HepG2 (cell line): Measurements from ENCODE around the gene GGA1. TPM values are rescaled to one million over a fixed set of nuclear protein-coding genes. Genes with fewer than 3 reads are reported as not detected.

Source experiments
- ATAC-seq: fragments of 200-7000 bp; cut with Tn5 transposase; 3 replicates; pipeline ENCODE4 v1.9.1; 2020; ENCODE audit warnings: mild to moderate bottlenecking, moderate library complexity
- BruUV-seq: library from RNA; stranded (reverse); fragments of 400-500 nt; replicated peaks from 2 replicates; lab custom pipeline; 2021; lab: Mats Ljungman, UMichigan
- CTCF ChIA-PET: fragments of 300-600 bp; formaldehyde crosslinking; extraction: SDS; loops from one replicate; lab custom pipeline; 2021; ENCODE audit warnings: low total read pairs, inconsistent platforms, low intra/inter-chr PET ratio; lab: Yijun Ruan, JAX
- POLR2A ChIA-PET: fragments of 350-600 bp; sonication (Branson Sonifier 250); formaldehyde crosslinking; loops from one replicate; lab custom pipeline; 2020; ENCODE audit warnings: antibody characterized with exemption, inconsistent platforms; lab: Yijun Ruan, JAX
- DNase-seq: peaks from one replicate; pipeline ENCODE4 v3.0.0-alpha.2; 2015; ENCODE audit warnings: low spot score
- FAIRE-seq: peaks from 3 replicates; lab custom pipeline; 2011; peaks lifted over from hg19 to GRCh38; lab: Jason Lieb, UNC
- H2AFZ ChIP-seq: one replicate; pipeline ENCODE4 v1.6.1; 2011; ENCODE audit warnings: low read length, inconsistent platforms
- H3K27ac ChIP-seq: fragments of 300-600 bp; 3 replicates; pipeline ENCODE4 v1.8.0; 2011; ENCODE audit warnings: mixed run types, mild to moderate bottlenecking, mixed read lengths, low read length, inconsistent platforms; ENCODE audit not compliant: insufficient read depth; ENCODE audit errors: extremely low read length
- H3K27me3 ChIP-seq, 2 experiments: fragments of 200-600 bp in 1 of 2; 2 replicates in 1 of 2; 3 replicates in 1 of 2; pipeline versions ENCODE4 v1.6.0 to v1.8.0; 2011; ENCODE audit warnings: low read length in 2 of 2, mild to moderate bottlenecking in 2 of 2, moderate library complexity in 2 of 2, inconsistent platforms in 1 of 2; ENCODE audit not compliant: insufficient read depth in 2 of 2, control insufficient read depth in 1 of 2
- H3K36me3 ChIP-seq, 2 experiments: fragments of 200-600 bp in 1 of 2; replicated peaks in 1 of 2; 2 replicates in 1 of 2; 3 replicates in 1 of 2; pipeline versions ENCODE4 v1.5.1 to v1.8.0; 2011; ENCODE audit warnings: low read length in 2 of 2, inconsistent platforms in 1 of 2; ENCODE audit not compliant: insufficient read depth in 2 of 2, control insufficient read depth in 1 of 2
- H3K4me1 ChIP-seq: 2 replicates; pipeline ENCODE4 v1.5.1; 2012; ENCODE audit warnings: low read length, inconsistent platforms; ENCODE audit not compliant: insufficient read depth
- H3K4me2 ChIP-seq: 2 replicates; pipeline ENCODE4 v1.6.0; 2011; ENCODE audit warnings: low read depth, low read length, inconsistent platforms
- H3K4me3 ChIP-seq, 3 experiments: fragments of 200-600 bp in 1 of 3; sonication (generic), shearing (Covaris generic) in 1 of 3; replicated peaks in 1 of 3; 2 replicates each; pipeline ENCODE4 v1.5.1; 2011 to 2016; ENCODE audit warnings: low read length in 3 of 3, inconsistent platforms in 2 of 3, low read depth in 2 of 3, mild to moderate bottlenecking in 2 of 3, control low read depth in 1 of 3, mixed read lengths in 1 of 3; ENCODE audit not compliant: insufficient read depth in 1 of 3
- H3K79me2 ChIP-seq: one replicate; pipeline ENCODE4 v1.6.1; 2011; ENCODE audit warnings: low read length, inconsistent platforms; ENCODE audit not compliant: insufficient read depth
- H3K9ac ChIP-seq: 2 replicates; pipeline ENCODE4 v1.6.0; 2011; ENCODE audit warnings: mild to moderate bottlenecking, low read depth, low read length, inconsistent platforms; ENCODE audit not compliant: insufficient read depth
- H3K9me3 ChIP-seq: 2 replicates; pipeline ENCODE4 v1.5.1; 2012; ENCODE audit warnings: mild to moderate bottlenecking, low read length
- H4K20me1 ChIP-seq: 2 replicates; pipeline ENCODE4 v1.6.0; 2011; ENCODE audit warnings: inconsistent platforms, mild to moderate bottlenecking, low read length, moderate library complexity; ENCODE audit not compliant: insufficient read depth
- EHMT2 ChIP-seq: fragments of 200-600 bp; sonication (generic); IDR thresholded peaks from 2 replicates; pipeline ENCODE4 v1.7.0; 2017; ENCODE audit warnings: antibody characterized with exemption, low read depth, low read length, borderline replicate concordance
- GATAD2A ChIP-seq: IDR thresholded peaks from 2 replicates; pipeline ENCODE4 v1.6.1; 2016
- HNF1B ChIP-seq: sonication (generic); formaldehyde crosslinking; IDR thresholded peaks from 2 replicates; pipeline ENCODE4 v1.5.1; 2020; ENCODE audit warnings: mild to moderate bottlenecking, moderate library complexity, missing genetic modification reagents
- PHB2 ChIP-seq: fragments of 450-650 bp; IDR thresholded peaks from 2 replicates; pipeline ENCODE4 v1.6.1; 2018; ENCODE audit not compliant: partially characterized antibody
- PRDM10 ChIP-seq: sonication (generic); formaldehyde crosslinking; IDR thresholded peaks from 2 replicates; pipeline ENCODE4 v1.4.0; 2020; ENCODE audit warnings: low read depth, missing genetic modification reagents
- STAG1 ChIP-seq: sonication (generic); formaldehyde crosslinking; IDR thresholded peaks from 2 replicates; pipeline ENCODE4 v1.4.0; 2020; ENCODE audit warnings: missing genetic modification reagents
- ZBTB4 ChIP-seq: sonication (generic); formaldehyde crosslinking; IDR thresholded peaks from 2 replicates; pipeline ENCODE4 v1.4.0; 2020; ENCODE audit warnings: missing genetic modification reagents, mild to moderate bottlenecking, borderline replicate concordance
- ZNF501 ChIP-seq: sonication (generic); formaldehyde crosslinking; IDR thresholded peaks from 2 replicates; pipeline ENCODE4 v1.5.1; 2020; ENCODE audit warnings: mild to moderate bottlenecking, moderate library complexity, missing genetic modification reagents
- ZNF687 ChIP-seq: sonication (generic); formaldehyde crosslinking; IDR thresholded peaks from 2 replicates; pipeline ENCODE4 v1.5.1; 2020; ENCODE audit warnings: mild to moderate bottlenecking, missing genetic modification reagents, moderate library complexity
- WGBS: methylation state at CpG from one replicate; pipeline ENCODE4 v1.1.6; 2017; ENCODE audit warnings: low lambda C conversion rate; 5-methylcytosine and 5-hydroxymethylcytosine counted together
- in situ Hi-C: cut with HindIII; loops from 2 replicates; pipeline ENCODE4 v1.10.0; 2017; ENCODE audit warnings: low pct_unique_long_range_greater_than_20kb; ENCODE audit not compliant: extremely low pct_ligation_motif_present
- intact Hi-C: fragments of 100-400 bp; cut with micrococcal nuclease; formaldehyde crosslinking; loops from one replicate; pipeline ENCODE4 v1.10.0; 2022; ENCODE audit not compliant: unreplicated experiment
- polyA plus RNA-seq, 8 experiments: library from polyadenylated mRNA; depleted of rRNA in 3 of 8; stranded (reverse) in 7 of 8; unstranded in 1 of 8; fragments of >200 nt; fragmentation: Illumina TruSeq in 4 of 8; extraction: Trizol in 4 of 8; gene quantifications; 2 replicates each; pipeline versions ENCODE4 v1.2.1 to v1.2.3, GENCODE V29; 2011 to 2016; ENCODE audit warnings: low read depth in 4 of 8, missing spikeins in 1 of 8, mixed read lengths in 1 of 8; ENCODE audit not compliant: insufficient read depth in 1 of 8
- total RNA-seq, 5 experiments: library from RNA; depleted of rRNA; stranded (reverse); fragments of >200 nt; fragmentation: Illumina TruSeq; extraction: Trizol; gene quantifications; 2 replicates each; pipeline ENCODE4 v1.2.3, GENCODE V29; 2016; ENCODE audit warnings: low read depth in 1 of 5

Gene GGA1
- total and polyA plus RNA-seq, 2 of the 13 experiments (the other 11 are each of a cell fraction or from before 2014, with no cell fraction given): 29.1 to 87.2 TPM

GRCh38 chr22:37643225-37643847 is 34.7 kb downstream of the GGA1 start:
- no peaks in the 10 kb centered on the region for H3K9me3 ChIP-seq
- no peak overlapping the region for H2AFZ ChIP-seq
- H3K4me1 ChIP-seq: peaks cover 40% of the 10 kb centered on the region
- H3K4me2 ChIP-seq: no peak overlapping the region
- peak; percentile 61 for ATAC-seq
- H4K20me1 ChIP-seq: 0 out of 2 replicates have a peak, but pooled peaks cover 4% of the 10 kb centered on the region
- H3K79me2 ChIP-seq: peaks cover 10% of the 10 kb centered on the region
- no peak overlapping the region for H3K27ac ChIP-seq
- DNase-seq: no peak
- H3K4me3 ChIP-seq: no peak overlapping the region; a peak in 1 of 6 replicates
- intact Hi-C loops (loop anchor here (1.0 kb wide), 1 partner anchor 38 kb away; no protein-coding TSS in a partner anchor), in situ Hi-C loops (no loop called here)
- ChIA-PET POLR2A (interaction anchor here (0.6 to 15.8 kb wide), 10 partner anchors 9 to 159 kb away, joined by 3 to 242 read pairs (median 7); partner anchors contain the start of genes GGA1, NOL12 and PDXP), CTCF (interaction anchor here (3.2 kb wide), 1 partner anchor 38 kb away, joined by 21 read pairs; no protein-coding TSS in a partner anchor)
- 84% methylated on average over 3 of the region's 9 CpGs for WGBS
- no peaks in the 10 kb centered on the region for H3K27me3 ChIP-seq
- no peak overlapping the region for H3K9ac ChIP-seq
- H3K36me3 ChIP-seq: peaks cover 14 to 33% of the 10 kb centered on the region in 2 experiments; a peak in 4 of 5 replicates
- FAIRE-seq: peak; percentile 39
- BruUV-seq: no TSS peak
- TF ChIP-seq ZNF501 (0 out of 2 replicates have a peak, but pooled peaks have one; percentile 31), EHMT2 (no peak), GATAD2A (CRISPR knock-in tag) (0 out of 2 replicates have a peak, but pooled peaks have one; percentile 12), PRDM10 (CRISPR knock-in tag) (no peak), HNF1B (CRISPR knock-in tag) (peak; percentile 70; the same call in 1 of the 2 replicates), ZNF687 (CRISPR knock-in tag) (peak; percentile 64), ZBTB4 (CRISPR knock-in tag) (peak; percentile 46; the same call in 1 of the 2 replicates), PHB2 (no peak), STAG1 (CRISPR knock-in tag) (peak; percentile 76)
